Measurements from ENCODE around the gene AJAP1.

DNA sequence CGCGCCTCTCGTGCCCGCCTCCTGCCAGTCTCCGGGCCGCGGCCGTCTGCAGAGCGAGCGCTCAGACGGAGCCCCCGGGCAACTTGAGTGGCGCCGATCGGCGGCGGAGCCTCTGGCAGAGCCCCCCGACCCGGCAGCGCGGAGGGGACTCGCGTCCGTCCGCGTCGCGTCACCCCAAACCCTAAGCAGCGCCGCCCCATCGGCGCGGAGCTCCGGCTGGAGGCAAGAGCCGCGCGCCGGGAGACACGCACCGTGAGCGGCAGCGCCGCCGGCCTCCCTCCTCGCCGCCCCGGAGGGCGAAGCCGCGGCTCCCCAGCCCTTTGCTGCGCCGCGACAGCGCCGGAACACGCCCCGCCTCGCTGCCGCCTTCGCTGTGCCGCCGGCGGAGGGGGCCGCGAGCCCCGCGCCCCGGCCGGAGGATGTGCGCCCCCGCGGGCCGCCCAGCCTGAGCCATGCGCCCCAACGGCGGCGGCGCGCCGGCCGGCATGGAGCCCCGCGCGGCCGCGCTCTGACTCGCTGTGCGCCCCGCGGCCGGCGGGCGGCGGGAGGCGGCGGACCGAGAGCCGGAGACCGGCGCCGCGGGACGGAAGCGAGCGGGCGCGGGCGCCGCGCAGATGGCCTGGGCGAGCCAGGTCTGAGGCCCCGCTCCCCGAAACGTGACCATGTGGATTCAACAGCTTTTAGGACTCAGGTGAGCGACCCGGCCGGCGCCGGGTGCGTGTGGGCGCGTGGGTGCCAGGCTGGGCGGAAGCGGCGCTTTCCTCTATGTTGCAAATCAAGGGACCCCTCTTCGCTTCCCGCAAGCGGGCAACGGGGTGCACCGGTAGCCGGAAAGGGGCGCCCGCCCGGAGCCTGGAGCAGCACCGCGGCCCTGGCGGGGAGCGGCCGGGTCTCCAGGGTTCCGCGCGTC, 610 bp downstream of the AJAP1 start:
- TF ChIP-seq POLR2A (IDR thresholded peaks at IDR 0.05; ENCODE audit: extremely low read depth, insufficient read length): no peak
- TF ChIP-seq, protein P1, sequence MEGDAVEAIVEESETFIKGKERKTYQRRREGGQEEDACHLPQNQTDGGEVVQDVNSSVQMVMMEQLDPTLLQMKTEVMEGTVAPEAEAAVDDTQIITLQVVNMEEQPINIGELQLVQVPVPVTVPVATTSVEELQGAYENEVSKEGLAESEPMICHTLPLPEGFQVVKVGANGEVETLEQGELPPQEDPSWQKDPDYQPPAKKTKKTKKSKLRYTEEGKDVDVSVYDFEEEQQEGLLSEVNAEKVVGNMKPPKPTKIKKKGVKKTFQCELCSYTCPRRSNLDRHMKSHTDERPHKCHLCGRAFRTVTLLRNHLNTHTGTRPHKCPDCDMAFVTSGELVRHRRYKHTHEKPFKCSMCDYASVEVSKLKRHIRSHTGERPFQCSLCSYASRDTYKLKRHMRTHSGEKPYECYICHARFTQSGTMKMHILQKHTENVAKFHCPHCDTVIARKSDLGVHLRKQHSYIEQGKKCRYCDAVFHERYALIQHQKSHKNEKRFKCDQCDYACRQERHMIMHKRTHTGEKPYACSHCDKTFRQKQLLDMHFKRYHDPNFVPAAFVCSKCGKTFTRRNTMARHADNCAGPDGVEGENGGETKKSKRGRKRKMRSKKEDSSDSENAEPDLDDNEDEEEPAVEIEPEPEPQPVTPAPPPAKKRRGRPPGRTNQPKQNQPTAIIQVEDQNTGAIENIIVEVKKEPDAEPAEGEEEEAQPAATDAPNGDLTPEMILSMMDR (IDR thresholded peaks at IDR 0.05; ENCODE audit: low read depth, low read length): no peak
- TF ChIP-seq, protein P2, sequence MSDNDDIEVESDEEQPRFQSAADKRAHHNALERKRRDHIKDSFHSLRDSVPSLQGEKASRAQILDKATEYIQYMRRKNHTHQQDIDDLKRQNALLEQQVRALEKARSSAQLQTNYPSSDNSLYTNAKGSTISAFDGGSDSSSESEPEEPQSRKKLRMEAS (IDR thresholded peaks at IDR 0.05; ENCODE audit: low read depth, low read length): no peak
